Subcutaneous adipose tissue (tissue), 4 donors: ENCODE measurements around the gene ADCY9. TPM values are rescaled to one million over a fixed set of nuclear protein-coding genes. Genes with fewer than 3 reads are reported as not detected.

ENCODE experiments used
- total RNA-seq, 4 donors: library from RNA; depleted of rRNA; stranded (reverse); fragments of >200 nt; gene quantifications; one replicate each; pipeline ENCODE4 v1.1.0, GENCODE V29; 2016
- TF ChIP-seq, protein P1 (sequence below): fragments of 450-650 bp; IDR thresholded peaks from one replicate; pipeline ENCODE4 v1.5.1; 2016; ENCODE audit warnings: low read depth, mild to moderate bottlenecking, control low read depth, antibody characterized with exemption, moderate library complexity

ADCY9 gene
- total RNA-seq, 4 donors from 2014 or later: 9.5 to 16.4 (median 9.8) TPM

DNA sequence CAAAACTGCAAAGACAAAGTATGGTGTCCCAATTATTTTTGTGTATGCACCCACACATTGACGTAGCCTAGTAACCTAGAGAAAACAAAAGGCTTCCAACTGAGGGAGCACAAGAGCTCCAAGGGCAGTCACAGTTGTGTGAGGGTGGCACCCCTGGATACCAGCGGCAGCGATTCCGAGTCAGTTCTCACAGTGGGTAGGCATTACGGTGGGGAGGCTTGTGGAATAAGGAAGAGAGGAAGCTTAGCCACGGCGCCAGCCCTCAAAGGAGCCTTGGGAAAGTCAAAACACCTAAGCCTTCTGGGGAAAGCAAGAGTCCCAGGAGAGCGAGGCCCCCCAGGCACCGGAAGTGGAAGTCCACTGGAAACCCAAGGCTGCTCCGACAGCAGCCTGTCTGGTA, 31.0 kb upstream of the ADCY9 start:
- TF ChIP-seq, protein P1, sequence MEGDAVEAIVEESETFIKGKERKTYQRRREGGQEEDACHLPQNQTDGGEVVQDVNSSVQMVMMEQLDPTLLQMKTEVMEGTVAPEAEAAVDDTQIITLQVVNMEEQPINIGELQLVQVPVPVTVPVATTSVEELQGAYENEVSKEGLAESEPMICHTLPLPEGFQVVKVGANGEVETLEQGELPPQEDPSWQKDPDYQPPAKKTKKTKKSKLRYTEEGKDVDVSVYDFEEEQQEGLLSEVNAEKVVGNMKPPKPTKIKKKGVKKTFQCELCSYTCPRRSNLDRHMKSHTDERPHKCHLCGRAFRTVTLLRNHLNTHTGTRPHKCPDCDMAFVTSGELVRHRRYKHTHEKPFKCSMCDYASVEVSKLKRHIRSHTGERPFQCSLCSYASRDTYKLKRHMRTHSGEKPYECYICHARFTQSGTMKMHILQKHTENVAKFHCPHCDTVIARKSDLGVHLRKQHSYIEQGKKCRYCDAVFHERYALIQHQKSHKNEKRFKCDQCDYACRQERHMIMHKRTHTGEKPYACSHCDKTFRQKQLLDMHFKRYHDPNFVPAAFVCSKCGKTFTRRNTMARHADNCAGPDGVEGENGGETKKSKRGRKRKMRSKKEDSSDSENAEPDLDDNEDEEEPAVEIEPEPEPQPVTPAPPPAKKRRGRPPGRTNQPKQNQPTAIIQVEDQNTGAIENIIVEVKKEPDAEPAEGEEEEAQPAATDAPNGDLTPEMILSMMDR: no peak

DNA sequence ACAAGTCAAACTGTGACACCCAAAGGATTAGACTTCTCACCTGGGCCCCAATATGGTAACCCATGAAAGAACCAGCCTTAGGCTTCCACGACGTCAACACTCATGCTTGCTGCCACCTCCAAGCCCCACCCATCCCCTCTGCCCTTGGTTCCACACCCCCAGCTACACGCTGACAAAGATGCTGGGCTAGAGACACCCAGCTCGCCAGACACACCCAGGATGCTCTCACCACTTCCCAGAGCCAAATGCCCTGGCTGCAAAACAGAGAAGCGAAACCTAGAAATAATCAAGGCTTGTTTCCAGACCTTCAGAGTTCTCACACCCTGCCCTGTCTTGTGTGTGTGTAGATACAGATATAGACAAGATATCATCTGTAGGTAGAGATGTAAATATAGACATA, 26.0 kb upstream of the ADCY9 start:
- TF ChIP-seq, protein P1: no peak

DNA sequence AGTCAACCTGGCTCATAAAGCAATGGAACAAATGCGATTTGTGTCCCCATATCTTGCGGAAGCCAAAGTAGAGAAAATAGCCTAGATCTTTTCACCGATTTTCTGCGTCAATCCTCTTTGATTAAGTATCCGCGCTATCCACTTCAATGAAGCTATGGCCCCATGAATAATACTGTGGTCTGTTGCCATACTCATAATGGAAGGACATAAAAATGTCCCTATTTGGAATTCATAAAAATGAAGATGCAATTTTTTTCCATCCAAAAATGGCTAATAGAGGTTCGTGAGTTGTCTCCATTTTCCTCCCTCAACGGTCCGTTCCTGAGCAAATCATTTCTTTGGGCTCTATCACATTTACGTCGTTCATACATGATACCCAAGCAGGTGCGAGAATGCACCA, 25.4 kb upstream of the ADCY9 start:
- TF ChIP-seq, protein P1: no peak

DNA sequence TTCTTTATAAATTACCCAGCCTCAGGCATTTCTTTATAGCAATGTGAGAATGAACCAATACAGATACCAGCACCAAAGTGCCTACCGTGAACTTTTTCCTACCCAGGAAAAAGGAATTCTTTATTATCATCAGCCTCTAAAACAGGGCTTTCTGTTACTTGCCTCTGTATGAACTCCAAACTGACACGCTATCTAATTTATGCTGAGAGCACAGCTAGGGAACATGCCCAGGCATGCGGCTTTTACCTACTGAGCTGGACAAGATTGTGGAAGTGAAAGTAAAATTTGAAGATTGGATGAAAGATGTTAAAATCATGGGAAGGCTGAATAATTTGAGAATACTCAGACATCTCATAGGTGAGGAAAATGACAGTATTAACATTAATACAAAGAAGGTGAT, 24.4 kb upstream of the ADCY9 start:
- TF ChIP-seq, protein P1: no peak

DNA sequence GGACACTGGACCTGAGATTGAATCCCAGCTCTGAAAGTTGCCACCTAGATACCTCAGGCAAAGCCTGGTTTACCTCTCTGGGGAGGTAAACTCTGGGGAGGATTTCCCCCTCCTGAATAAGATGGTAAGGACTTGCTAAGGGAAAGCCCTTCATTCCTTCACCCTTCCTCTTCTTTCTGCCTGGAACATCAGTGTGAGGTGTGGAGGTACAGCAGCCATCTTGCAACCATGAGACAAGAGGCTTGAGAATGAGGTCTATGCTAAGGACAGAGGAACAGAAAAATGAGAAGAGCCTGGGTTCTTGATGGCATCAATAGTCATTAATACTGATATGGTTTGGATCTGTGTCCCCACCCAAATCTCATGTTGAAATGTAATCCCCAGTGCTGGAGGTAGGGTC, 23.7 kb upstream of the ADCY9 start:
- TF ChIP-seq, protein P1: no peak

DNA sequence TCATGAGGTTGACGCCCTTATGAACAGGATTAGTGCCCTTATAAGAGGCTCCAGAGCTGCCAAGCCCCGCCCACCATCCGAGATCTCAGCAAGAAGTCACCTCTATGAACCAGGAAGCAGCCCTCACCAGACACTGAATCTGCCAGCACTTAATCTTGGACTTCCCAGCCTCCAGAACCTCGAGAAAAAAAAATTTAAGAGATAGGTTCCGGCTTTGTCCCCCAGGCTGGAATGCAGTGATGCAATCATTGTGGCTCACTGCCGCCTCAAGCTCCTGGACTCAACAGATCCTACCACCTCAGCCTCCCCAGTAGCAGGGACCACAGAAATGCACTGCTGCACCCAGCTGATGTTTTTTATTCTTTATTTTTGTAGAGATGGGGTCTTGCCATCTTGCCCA, 22.5 kb upstream of the ADCY9 start:
- TF ChIP-seq, protein P1: no peak

DNA sequence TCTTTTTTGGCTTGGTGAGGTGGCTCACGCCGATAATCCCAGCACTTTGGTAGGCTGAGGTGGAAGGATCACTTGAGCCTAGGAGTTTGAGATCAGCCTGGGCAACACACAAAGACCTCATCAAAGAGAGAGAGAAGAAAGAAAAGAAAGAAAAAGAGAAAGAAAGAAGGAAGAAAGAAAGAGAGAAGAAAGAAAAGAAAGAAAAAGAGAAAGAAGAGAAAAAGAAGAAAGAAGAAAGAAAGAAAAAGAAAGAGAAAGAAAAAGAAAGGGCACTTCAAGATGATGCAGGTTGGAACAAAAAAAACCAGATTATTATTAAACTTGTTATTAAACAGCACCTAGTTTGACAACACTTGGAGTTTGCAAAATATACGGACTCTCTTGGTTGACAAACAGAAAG, 21.2 kb upstream of the ADCY9 start:
- TF ChIP-seq, protein P1: no peak
